ENCODE measurements around the gene CDKL5.

The CDKL5 gene

GRCh38 chrX:18490806-18491555 is 65.6 kb downstream of the CDKL5 start:
- no peak overlapping the region for H3K9ac ChIP-seq (ENCODE audit: low read depth, low read length)
- H3K4me1 ChIP-seq (ENCODE audit: insufficient read depth, low read length) = no peaks in the 10 kb centered on the region
- H3K79me2 ChIP-seq (ENCODE audit: insufficient read depth, low read length) = no peaks in the 10 kb centered on the region
- H2AFZ ChIP-seq (ENCODE audit: low read depth, low read length) = no peak overlapping the region
- no peak for TF ChIP-seq EZH2 (IDR thresholded peaks at IDR 0.05; ENCODE audit: borderline replicate concordance, low read depth, low read length, severe bottlenecking)
- no peak for TF ChIP-seq CTCF (IDR thresholded peaks at IDR 0.05; ENCODE audit: borderline replicate concordance, extremely low read depth, low read length, poor library complexity, severe bottlenecking)
- no peak for ATAC-seq (ENCODE audit: insufficient read depth, low read depth)
- no peaks in the 10 kb centered on the region for H3K36me3 ChIP-seq (ENCODE audit: insufficient read depth, low read length)
- H4K20me1 ChIP-seq (ENCODE audit: insufficient read depth, low read length) = no peaks in the 10 kb centered on the region
- H3K4me3 ChIP-seq (ENCODE audit: low read depth in 1 of 2, low read length in 2 of 2) = no peak overlapping the region
- no peak overlapping the region for H3K27ac ChIP-seq (ENCODE audit: low read length)
- no peaks in the 10 kb centered on the region for H3K9me3 ChIP-seq (ENCODE audit: insufficient read depth, low read length, severe bottlenecking)
- no peak for DNase-seq
- no peaks in the 10 kb centered on the region for H3K27me3 ChIP-seq (ENCODE audit: insufficient read depth, low read length, poor library complexity)
- no peak overlapping the region for H3K4me2 ChIP-seq (ENCODE audit: insufficient read depth, low read length)

GRCh38 chrX:18491587-18492340 is 66.4 kb downstream of the CDKL5 start:
- Histone ChIP-seq H3K9me3 (ENCODE audit: insufficient read depth, low read length, severe bottlenecking) (no peaks in the 10 kb centered on the region), H3K4me1 (ENCODE audit: insufficient read depth, low read length) (no peaks in the 10 kb centered on the region), H3K36me3 (ENCODE audit: insufficient read depth, low read length) (no peaks in the 10 kb centered on the region), H3K27ac (ENCODE audit: low read length) (no peak overlapping the region), H3K9ac (ENCODE audit: low read depth, low read length) (no peak overlapping the region), H3K4me3 (ENCODE audit: low read depth in 1 of 2, low read length in 2 of 2) (no peak overlapping the region), H3K27me3 (ENCODE audit: insufficient read depth, low read length, poor library complexity) (no peaks in the 10 kb centered on the region), H3K4me2 (ENCODE audit: insufficient read depth, low read length) (no peak overlapping the region), H3K79me2 (ENCODE audit: insufficient read depth, low read length) (no peaks in the 10 kb centered on the region), H4K20me1 (ENCODE audit: insufficient read depth, low read length) (no peaks in the 10 kb centered on the region), H2AFZ (ENCODE audit: low read depth, low read length) (no peak overlapping the region)
- DNase-seq = no peak
- no peak for ATAC-seq (ENCODE audit: insufficient read depth, low read depth)
- no peak for TF ChIP-seq EZH2 (IDR thresholded peaks at IDR 0.05; ENCODE audit: borderline replicate concordance, low read depth, low read length, severe bottlenecking)
- TF ChIP-seq CTCF (IDR thresholded peaks at IDR 0.05; ENCODE audit: borderline replicate concordance, extremely low read depth, low read length, poor library complexity, severe bottlenecking) = no peak

- Histone ChIP-seq H3K4me2 (ENCODE audit: insufficient read depth, low read length) (no peak overlapping the region), H3K9ac (ENCODE audit: low read depth, low read length) (no peak overlapping the region), H3K4me3 (ENCODE audit: low read depth in 1 of 2, low read length in 2 of 2) (no peak overlapping the region), H4K20me1 (ENCODE audit: insufficient read depth, low read length) (no peaks in the 10 kb centered on the region), H3K79me2 (ENCODE audit: insufficient read depth, low read length) (no peaks in the 10 kb centered on the region), H3K9me3 (ENCODE audit: insufficient read depth, low read length, severe bottlenecking) (no peaks in the 10 kb centered on the region), H3K27ac (ENCODE audit: low read length) (no peak overlapping the region), H3K4me1 (ENCODE audit: insufficient read depth, low read length) (peaks cover 7% of the 10 kb centered on the region; the same call in 1 of the 2 replicates), H3K36me3 (ENCODE audit: insufficient read depth, low read length) (no peaks in the 10 kb centered on the region), H3K27me3 (ENCODE audit: insufficient read depth, low read length, poor library complexity) (no peaks in the 10 kb centered on the region), H2AFZ (ENCODE audit: low read depth, low read length) (no peak overlapping the region)
- ATAC-seq (ENCODE audit: insufficient read depth, low read depth) = no peak
- no peak for DNase-seq
- no peak for TF ChIP-seq EZH2 (IDR thresholded peaks at IDR 0.05; ENCODE audit: borderline replicate concordance, low read depth, low read length, severe bottlenecking)
- TF ChIP-seq CTCF (IDR thresholded peaks at IDR 0.05; ENCODE audit: borderline replicate concordance, extremely low read depth, low read length, poor library complexity, severe bottlenecking) = no peak
Observed at GRCh38 chrX:18534949-18535348, 109.5 kb downstream of the CDKL5 start.
